Fibroblast of skin of abdomen (primary cell): ENCODE data around the gene SELE. TPM values are rescaled to one million over a fixed set of nuclear protein-coding genes. Genes with fewer than 3 reads are reported as not detected.

Source experiments
- DNase-seq: peaks from one replicate; pipeline ENCODE4 v3.0.0-alpha.2; 2013
- polyA plus RNA-seq, 2 experiments: library from polyadenylated mRNA; unstranded; fragments of 120-200 nt; gene quantifications; one replicate each; pipeline ENCODE4 v1.2.1, GENCODE V29; 2013; ENCODE audit not compliant: insufficient read length in 2 of 2

The SELE gene, protein sequence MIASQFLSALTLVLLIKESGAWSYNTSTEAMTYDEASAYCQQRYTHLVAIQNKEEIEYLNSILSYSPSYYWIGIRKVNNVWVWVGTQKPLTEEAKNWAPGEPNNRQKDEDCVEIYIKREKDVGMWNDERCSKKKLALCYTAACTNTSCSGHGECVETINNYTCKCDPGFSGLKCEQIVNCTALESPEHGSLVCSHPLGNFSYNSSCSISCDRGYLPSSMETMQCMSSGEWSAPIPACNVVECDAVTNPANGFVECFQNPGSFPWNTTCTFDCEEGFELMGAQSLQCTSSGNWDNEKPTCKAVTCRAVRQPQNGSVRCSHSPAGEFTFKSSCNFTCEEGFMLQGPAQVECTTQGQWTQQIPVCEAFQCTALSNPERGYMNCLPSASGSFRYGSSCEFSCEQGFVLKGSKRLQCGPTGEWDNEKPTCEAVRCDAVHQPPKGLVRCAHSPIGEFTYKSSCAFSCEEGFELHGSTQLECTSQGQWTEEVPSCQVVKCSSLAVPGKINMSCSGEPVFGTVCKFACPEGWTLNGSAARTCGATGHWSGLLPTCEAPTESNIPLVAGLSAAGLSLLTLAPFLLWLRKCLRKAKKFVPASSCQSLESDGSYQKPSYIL
- not detected for polyA plus RNA-seq (2013, experiment 1 of 2; ENCODE audit: insufficient read length)
- not detected for polyA plus RNA-seq (2013, experiment 2 of 2; ENCODE audit: insufficient read length)

DNA sequence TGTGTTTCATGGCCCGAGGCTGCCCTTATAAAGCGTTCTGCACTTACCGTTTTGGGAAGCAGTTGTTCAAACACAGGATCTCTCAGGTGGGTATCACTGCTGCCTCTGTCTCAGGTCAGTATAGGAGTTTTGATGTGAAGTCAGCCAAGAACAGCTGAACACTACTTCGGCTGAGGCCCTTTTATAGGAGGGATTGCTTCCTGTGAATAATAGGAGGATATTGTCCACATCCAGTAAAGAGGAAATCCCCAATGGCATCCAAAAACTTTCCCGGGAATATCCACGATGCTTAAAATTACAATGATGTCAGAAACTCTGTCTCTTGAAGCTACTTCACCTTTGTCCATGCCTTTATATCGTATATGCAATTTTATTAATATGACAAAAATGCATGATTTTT, at the start of gene SELE:
Gene SELE, minus strand, starts transcription at position 156 of the 400 bp plus-strand sequence. CDS start 467 bp downstream, outside the sequence.
- no peak for DNase-seq

DNA sequence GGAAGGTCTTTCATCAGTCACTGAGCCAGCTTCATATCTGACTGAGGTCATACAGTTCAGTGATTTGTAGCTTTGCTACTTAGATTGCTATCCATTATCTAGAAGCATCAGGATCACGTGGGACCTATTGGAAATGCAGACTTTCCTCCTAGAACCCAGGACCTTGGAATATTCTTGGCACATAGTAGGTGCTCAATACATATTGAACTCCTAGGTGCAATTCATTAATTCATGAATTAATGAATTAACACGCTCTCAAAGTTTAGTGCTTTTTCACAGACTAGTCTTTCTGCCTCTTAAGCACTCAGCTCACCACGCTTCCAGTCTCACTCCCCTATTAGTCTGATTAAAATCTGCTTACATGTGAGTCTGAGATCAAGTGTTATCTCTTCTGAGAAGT, 48.7 kb upstream of the SELE start:
- no peak for DNase-seq

DNA sequence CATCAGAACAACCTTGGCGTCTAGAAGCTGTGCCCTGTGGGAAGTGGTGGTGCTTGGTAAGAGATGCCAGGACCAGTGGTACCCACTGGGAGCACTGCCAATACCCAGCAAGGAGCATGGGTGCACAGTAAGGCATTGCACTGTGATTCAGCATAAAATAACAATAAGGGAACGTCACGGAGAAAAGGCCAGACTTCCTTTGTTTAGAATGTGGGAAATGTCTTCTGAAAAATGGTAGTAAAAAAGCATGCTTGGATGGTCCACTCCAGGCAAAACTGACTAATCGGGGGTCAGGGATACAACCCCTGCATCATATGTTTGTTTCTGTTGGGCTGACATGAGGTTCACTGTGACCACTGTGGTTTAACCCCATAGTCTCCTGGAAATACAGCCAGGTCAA, 46.1 kb upstream of the SELE start:
- no peak for DNase-seq

DNA sequence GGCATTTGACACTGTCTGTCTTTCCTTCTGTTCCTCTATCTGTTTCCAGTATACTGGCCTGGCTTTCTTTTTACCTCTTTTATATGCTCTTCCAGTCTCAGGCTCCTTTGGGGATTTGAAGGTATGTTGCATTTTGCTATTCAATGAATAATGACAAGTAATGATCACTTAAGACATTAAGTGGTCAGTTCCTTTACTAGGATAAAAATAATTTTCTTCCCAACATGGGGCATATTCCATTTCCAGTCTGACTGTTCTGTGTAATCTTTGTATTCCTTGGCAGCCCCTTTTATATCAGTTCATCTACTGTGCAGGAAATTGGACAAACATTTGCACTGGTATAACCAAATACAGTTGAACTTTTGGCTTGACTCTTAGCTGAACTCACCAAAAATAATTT, 45.3 kb upstream of the SELE start:
- no peak for DNase-seq

DNA sequence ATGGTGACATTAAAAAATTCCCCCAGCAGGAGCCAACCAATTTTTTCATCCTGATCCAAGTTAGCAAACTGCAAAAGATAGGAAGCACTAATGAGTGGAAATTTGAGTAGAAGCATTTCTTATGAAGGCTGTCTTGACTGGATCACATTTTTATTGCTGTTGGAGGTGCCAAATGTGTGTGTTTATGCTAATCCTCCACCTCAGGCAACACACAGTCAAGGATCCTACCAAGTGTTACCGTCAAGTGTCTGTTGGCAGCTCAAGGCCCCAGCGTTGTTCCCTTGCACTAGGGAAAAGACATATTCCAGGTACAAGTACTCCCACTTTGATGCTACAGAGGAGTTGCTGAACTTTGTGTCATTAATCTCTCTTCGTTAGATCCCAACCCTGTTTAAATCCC, 42.6 kb upstream of the SELE start:
- no peak for DNase-seq

DNA sequence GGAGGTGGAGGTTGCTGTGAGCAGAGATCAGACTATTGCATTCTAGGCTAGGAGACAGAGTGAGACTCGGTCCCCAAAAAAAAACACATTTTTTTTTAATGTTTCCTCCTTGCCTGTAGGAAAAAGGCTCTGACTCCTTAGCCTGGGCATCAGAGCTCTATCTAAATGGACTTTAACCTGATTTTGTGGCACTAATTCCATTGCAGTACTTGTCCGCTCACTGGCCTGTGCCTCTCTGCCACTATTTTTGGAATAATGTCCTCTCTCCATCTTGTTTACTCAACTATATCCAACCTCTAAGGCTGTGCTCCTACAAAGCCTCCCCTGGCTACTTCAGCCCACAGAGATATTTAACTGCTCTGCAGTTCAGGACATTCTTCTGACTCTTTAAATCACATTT, 34.3 kb upstream of the SELE start:
- no peak for DNase-seq

DNA sequence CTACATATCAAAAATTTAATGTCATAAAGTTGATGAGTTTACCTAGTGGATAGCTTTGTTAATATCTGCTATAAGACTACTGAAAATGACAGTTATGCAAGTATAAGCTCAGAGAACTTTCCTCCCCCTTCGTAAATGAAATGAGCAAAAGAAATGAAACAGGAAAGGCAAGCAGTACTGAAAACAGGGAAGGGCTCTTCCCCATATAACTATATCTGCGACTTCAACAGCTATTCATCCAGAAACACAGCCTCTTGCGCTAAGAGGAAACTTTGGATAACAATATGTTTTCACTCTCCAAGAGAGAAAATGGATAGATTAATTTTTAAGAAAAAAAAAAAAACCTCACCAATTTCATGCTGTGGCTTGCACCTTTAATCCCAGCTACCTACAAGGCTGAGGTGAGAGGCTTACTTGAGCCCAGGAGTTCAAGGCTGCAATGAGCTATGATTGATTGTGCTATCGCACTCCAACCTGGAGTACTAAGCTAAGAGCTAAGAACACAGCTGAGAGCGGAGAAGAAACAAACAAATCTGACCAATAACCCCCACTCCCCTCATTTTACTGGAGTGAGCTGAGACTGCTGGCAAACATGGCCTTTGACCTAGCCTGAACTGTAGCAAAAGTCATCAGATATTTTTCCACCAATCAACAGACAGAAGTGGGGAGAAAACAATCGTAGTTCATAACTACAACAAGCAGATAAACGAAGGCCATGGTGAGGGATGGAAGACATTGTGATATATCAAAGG, 31.9 kb upstream of the SELE start:
- DNase-seq, result no peak

DNA sequence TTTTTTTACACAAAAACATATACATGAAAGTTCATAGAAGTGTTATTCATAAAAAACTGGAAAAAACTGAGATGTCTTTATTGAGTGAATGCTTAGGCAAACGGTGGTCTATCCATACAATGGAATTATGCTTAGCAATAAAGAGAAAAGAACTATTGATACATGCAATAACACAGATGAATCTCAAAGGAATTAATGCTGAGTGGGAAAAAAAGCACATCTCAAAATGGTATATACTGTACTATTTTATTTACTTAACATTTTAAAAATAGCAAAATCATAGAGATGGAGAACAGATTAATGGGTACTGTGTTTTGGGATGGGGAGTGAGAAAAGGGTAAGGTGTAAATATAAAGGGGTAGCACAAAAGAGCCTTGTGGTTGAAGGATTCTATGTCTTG, 31.0 kb upstream of the SELE start:
- no peak for DNase-seq

DNA sequence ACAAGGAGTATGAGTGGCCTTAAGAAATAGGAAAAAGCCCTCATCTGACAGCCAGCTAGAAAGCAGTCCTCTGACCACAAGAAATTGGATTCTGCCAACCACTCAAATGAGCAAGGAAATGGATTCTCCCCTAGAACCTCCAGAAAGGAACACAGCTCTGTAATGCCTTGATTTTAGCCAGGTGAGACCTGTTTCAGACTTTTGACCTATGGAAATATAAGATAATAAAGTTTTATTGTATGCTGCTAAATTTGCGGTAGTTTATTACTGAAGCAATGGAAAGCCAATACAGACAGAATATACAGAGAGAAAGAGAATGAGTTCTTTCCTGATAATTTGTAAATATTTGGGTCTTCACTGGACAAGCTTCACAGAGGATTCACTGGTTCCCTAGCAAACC, 28.8 kb upstream of the SELE start:
- DNase-seq, result no peak

DNA sequence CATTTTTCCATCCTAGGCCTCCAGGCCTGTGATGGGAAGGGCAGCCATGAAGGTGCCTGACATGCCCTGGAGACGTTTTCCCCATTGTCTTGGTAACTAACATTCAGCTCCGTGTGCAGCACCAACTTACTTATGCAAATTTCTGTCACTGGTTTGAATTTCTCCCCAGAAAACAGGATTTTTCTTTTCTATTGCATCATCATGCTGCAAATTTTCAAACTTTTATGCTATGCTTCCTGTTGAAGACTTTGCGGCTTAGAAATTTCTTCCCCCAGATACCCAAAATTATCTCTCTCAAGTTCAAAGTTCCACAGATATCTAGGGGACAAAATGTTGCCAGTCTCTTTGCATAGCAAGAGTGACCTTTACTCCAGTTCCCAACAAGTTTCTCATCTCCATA, 25.2 kb upstream of the SELE start:
- no peak for DNase-seq

DNA sequence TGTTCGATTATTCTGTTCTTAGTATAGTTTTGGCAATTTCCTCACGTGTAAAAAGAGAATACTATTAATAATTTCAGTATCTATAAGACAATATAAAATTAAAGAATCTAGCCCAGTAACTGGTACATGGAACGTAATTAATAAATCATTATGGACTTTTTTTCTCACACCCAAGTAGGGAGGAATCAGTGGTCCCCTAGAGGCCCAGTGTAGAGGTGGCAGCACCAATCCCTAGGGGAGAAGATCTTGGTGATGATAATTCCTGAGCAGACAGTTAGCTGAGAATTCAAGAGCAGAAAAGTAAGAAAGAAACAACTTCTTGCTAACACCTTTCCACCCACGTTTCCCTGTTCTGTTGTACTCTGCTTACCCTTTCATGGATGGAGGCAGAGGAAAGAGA, 19.7 kb upstream of the SELE start:
- DNase-seq, result no peak

DNA sequence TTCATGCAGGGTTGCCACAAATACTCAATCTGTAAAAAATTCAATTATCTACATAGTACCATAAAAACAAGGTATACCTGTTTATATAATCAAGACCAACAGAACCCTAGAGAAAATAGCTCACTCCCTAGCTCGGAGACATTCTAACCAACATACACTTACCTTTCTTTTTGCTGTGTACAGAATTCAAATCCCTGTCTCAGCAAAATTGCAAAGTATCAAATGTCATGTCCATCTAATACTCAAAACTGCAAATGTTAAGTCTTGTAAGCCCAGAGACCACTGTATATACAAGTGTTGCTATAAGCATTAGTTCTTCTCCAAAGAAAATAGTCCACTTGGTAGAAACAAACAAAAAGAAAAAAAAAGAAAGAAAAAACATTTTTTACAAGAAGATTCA, 16.2 kb upstream of the SELE start:
- DNase-seq, result no peak

DNA sequence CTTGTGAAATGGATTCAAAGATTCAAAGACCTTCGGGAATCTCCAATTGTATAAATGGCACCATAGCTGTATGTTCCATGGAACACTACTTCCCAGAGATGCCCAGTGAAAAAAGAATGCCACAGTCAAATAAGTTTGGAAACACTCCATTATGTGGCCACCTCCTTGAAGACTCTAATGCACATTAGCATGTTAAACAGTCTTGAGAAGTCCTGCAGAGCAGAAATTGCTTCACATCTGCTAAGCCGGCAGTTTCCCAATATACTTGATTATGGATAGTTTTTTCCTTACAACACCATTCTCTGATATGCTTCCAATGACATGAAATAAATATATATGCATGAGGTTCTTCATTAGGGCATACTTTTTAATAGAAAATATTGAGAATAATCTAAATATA, 12.7 kb upstream of the SELE start:
- no peak for DNase-seq

DNA sequence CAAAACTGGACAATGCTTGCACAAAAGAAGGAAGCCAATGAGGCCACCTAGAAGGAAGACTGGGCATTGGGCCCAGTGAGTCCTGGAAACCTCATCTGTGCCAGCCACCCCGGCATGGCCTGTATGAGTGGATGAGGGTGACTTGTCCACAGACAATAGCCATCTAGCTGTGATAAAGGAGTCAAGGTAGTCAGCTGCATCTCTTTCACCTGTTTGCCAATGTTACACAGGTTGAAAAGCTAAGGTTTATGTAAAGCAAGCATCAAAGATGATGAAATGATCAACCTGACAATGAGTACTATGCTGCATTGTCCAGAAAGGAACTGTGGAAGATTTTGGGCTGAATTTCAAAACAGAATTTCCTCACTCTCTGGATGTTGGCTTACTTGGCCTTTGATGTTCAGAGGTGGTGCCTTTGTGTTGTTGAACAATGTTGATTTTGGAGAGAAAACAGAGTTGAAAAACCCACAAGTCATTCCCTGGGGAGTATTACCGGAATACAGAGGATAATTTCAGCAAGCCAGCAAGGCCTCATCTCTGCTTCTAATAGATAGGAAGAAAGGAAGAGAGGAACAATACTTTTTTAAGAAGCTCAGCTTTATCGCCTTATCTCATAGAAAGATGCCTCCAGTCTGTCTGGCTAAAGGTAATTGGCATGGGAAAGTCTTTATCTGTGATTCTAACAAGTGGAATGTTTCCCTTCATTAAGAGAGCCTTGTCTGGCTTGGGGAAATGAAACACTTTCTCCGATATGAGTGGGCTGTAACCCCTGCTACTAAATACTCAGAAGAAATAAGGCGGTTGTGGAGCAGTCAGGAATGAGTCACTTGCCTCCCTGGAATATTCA, 11.4 kb upstream of the SELE start:
- DNase-seq, result peak; percentile 13

DNA sequence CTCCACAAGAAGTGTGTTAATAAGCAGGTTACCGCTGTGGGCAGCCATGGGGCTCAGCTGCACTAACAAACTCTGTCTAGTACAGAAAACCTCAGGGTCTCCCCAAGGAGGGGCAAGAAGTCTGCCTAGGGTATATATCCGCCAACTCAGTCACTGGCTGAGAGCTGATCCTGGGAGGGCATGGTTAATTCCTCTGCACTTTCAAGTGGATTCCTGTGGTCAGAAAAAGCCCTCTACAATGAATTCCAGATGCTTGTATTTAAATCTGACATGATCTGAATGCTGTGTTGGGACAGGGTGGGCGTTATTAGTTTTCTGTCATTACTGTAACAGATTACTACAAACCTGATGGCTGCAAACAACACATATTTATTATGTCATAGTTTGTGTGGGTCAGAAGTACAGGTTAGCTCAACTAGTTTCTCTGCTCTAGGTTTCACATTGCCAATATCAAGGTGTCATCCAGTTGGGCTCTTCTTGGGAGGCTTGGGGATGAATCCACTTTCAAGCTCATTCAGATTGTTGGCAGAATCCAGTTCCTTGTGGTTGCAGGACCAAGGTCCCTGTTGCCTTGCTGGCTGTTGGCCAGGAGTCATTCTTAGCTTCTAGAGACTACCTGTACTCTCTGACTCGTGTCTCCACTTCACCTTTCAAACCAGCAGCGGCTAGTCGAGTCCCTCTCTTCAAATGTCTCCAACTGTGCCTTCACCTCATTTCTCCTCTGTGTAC, 8.0 kb upstream of the SELE start:
- DNase-seq, result peak; percentile 85

DNA sequence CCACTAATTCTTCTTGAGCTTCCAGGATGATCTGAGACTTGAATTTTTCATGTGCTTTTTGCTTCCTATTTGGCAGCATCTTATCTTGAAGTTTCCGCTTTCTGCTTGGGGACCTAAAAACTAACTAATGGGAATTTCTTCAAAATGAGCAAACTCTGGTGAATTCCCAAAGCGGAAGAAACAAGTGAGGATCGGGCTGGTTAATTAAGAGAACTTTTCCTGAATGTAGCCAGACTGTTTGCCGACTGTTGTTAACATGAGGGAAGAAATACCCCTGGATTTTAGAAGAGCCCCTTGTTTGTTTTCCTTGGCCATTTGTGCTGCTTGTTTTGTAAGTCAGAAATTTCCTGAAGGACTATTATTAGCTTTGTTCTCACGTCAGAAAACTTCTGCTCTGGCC, 6.1 kb upstream of the SELE start:
- DNase-seq, result no peak

DNA sequence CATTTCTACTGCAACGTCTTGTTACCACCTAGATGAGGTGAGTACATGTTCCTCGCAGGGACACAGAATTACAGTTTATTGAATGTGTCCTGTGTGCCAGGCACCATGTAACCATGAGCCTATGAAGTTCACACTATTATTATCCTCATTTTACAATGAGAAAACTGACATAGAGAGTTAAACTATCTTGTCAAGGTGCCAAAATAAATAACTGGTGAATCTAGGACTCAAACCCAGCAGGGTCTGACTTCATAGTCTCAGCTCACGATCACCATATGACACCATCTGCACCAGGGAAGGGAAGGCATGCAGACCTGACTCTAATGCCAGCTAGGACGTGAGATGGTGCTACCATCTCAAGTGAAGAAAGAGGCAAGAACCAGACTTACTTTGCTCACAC, 2.4 kb downstream of the SELE start:
- DNase-seq, result no peak

DNA sequence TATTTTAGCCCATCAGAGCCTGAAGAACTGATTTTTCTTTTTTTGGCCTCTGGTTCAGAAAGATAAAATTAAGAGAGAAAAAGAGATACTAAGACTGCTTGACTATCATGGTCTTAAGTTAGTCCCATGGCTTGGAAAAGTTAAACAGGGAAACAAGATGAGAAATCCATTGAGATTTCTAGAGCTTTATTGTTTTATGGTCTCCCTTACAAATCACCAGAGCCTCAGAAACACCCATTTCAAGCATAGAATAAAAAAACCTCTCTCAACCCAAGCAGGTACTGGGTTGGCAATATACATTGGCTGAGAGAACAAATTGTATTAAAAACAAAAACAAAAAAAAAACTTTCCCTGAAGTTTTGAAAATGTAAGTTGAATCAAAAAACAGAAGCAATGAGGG, 3.9 kb downstream of the SELE start:
- no peak for DNase-seq

DNA sequence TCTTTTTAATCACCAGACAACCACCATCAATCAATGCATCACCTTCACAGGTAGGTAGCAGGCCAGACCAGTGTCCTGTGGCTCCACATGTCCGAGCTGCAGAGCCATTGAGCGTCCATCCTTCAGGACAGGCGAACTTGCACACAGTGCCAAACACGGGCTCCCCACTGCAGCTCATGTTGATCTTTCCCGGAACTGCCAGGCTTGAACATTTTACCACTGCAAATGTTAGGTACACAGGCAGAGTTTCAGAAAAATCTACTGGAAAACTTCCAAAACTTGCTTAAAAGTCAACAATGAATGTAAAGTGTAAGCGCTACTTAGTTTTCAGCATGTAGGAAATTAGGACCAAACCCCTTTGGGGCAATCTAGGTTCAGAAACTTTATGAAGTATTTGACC, 6.6 kb downstream of the SELE start:
- no peak for DNase-seq

DNA sequence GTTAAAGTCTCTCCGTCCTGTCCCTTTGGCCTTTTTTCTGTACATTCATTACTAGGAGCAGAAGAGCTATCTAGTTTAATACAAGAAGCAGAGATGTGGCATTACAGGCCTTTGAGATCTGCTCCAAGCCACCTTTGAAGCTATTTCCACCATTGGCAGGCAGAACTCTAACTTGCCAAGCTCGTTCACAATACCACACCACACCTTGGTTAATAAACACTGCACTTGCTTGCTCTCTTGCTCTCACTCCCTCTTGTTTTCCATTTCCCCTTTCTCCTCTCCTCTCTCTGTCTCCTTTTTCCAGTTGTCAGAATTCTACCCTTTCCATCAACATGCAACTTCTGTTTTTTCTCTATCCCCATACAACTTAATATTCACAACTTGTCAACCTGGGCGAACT, 7.0 kb downstream of the SELE start:
- no peak for DNase-seq

DNA sequence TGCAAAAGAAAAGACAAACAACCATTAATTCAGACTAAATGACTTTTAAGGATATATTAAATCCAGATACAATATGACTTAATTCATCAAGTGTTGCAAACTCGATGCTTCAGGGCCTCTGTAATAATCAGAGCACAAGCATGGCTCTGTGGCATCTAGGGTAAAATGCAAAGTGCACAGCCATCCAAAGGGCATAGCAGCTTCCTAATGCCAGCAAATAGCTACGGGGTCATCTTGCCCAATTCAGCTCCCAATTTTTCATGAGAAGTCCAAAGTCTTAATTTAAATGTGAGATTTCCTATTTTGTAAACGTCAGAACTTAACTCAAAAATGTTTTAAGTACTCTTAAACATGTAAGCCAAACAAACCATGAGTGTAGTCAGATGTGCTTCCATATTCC, 7.9 kb downstream of the SELE start:
- DNase-seq, result no peak

DNA sequence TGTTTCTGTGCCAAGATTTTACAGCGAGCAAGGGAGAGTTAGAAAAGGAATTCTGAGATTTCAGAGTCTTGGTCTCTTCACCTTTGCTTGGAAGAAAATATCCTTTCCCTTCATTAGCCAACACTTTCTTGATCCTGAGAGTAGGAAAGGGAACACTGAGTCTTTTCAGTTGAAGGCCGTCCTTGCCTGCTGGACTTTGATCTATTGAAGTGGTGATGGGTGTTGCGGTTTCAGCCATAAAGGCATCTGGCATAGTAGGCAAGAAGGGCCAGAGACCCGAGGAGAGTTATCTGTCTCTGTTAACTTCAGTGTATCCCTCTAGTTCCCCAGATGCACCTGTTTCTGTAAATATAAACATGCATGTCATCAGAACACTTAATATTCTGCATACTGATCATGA, 9.7 kb downstream of the SELE start:
- no peak for DNase-seq
